ENCODE measurements around the gene EEF1B2. TPM values are rescaled to one million over a fixed set of nuclear protein-coding genes. Genes with fewer than 3 reads are reported as not detected.
A peak's percentile ranks its signal among the peaks of the same experiment; 100 is the strongest.
"Not testable (repeated sequence)": the region's sequence is repeated elsewhere in the genome, so short reads cannot be mapped to it uniquely, and the experiment has no call there.

Gene EEF1B2
- total and polyA plus RNA-seq, 2 experiments from 2014 or later: 305 to 673 TPM

DNA sequence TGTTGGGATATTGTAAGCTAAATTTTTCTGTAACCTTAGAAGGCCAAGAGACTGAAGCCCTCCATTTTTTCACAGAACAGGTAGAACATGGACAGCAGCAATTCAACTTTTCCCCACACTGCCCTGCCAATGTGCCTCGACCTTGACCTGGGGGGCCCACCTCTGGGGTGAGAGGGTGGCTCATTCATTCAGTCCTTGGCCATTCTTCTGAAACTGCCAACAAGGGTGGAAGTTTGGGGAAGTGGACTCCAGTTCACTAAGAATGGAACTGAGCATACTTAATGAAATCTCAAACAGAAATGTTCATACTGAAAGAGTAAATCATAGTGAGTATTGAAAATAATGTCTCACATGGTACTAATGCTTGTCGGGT is 1.1 kb downstream of the EEF1B2 start:
- Mint-ChIP-seq H3K27me3 (ENCODE audit: insufficient read depth, low read depth, poor library complexity) (peaks cover 17% of the 10 kb centered on the region), H3K9me3 (no peaks in the 10 kb centered on the region), H3K4me3 (peak overlapping the region; percentile 99), H3K36me3 (ENCODE audit: low read depth) (peaks cover 64% of the 10 kb centered on the region), H3K27ac (peak overlapping the region; percentile 99), H3K4me1 (peaks cover 23% of the 10 kb centered on the region)
- Histone ChIP-seq H3K27ac (ENCODE audit: low read depth) (peak overlapping the region; percentile 92), H3K4me2 (peak overlapping the region; percentile 96), H3F3A (replicated peaks; ENCODE audit: low read depth) (peaks cover 34% of the 10 kb centered on the region), H3K4me1 (ENCODE audit: insufficient read depth) (peaks cover 17% of the 10 kb centered on the region), H3K36me3 (ENCODE audit: insufficient read depth) (peaks cover 36% of the 10 kb centered on the region), H4K20me1 (replicated peaks; ENCODE audit: insufficient read depth) (peaks cover 12% of the 10 kb centered on the region; the same call in 1 of the 2 replicates), H3K79me2 (replicated peaks; ENCODE audit: insufficient read depth) (peaks cover 60% of the 10 kb centered on the region), H3K9me2 (ENCODE audit: insufficient read depth) (no peaks in the 10 kb centered on the region), H2AFZ (no peak overlapping the region), H3K4me3 (peak overlapping the region; percentile 93), H3K27me3 (ENCODE audit: insufficient read depth) (no peaks in the 10 kb centered on the region)
- ATAC-seq (no peak), DNase-seq (ENCODE audit: low spot score) (no peak)
- no peak for TF ChIP-seq ZNF114 (CRISPR knock-in tag; IDR thresholded peaks at IDR 0.05)
- TF ChIP-seq, protein P1, sequence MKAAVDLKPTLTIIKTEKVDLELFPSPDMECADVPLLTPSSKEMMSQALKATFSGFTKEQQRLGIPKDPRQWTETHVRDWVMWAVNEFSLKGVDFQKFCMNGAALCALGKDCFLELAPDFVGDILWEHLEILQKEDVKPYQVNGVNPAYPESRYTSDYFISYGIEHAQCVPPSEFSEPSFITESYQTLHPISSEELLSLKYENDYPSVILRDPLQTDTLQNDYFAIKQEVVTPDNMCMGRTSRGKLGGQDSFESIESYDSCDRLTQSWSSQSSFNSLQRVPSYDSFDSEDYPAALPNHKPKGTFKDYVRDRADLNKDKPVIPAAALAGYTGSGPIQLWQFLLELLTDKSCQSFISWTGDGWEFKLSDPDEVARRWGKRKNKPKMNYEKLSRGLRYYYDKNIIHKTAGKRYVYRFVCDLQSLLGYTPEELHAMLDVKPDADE (IDR thresholded peaks at IDR 0.05): no peak

DNA sequence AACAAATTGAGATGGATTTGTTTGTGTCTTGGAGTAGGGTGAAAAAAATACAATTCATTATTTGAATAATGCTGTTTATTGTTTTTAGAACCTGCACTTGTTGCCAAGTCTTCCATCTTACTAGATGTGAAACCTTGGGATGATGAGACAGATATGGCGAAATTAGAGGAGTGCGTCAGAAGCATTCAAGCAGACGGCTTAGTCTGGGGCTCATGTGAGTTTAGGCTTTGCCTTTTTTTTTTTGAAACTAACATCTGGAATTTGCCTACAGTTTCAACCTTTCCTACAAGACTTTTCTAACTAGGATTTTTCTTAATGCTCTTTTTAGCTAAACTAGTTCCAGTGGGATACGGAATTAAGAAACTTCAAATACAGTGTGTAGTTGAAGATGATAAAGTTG is 2.7 kb downstream of the EEF1B2 start:
- Histone ChIP-seq H3K4me1 (ENCODE audit: insufficient read depth) (peaks cover 17% of the 10 kb centered on the region), H3K27ac (ENCODE audit: low read depth) (peak overlapping the region; percentile 92), H3K36me3 (ENCODE audit: insufficient read depth) (peaks cover 32% of the 10 kb centered on the region), H3F3A (replicated peaks; ENCODE audit: low read depth) (peaks cover 34% of the 10 kb centered on the region), H3K79me2 (replicated peaks; ENCODE audit: insufficient read depth) (peaks cover 44% of the 10 kb centered on the region)
- ATAC-seq; H3K9me3 Mint-ChIP-seq; H4K20me1 ChIP-seq (replicated peaks; ENCODE audit: insufficient read depth); H2AFZ ChIP-seq; H3K4me3 ChIP-seq; H3K27ac Mint-ChIP-seq; DNase-seq (ENCODE audit: low spot score); H3K27me3 ChIP-seq (ENCODE audit: insufficient read depth); H3K4me2 ChIP-seq; H3K9me2 ChIP-seq (ENCODE audit: insufficient read depth): not testable (repeated sequence)
- Mint-ChIP-seq H3K4me3 (0 out of 3 replicates have a peak overlapping the region, but pooled peaks have one; percentile 10), H3K27me3 (ENCODE audit: insufficient read depth, low read depth, poor library complexity) (peaks cover 21% of the 10 kb centered on the region), H3K36me3 (ENCODE audit: low read depth) (peaks cover 71% of the 10 kb centered on the region), H3K4me1 (peaks cover 23% of the 10 kb centered on the region)

DNA sequence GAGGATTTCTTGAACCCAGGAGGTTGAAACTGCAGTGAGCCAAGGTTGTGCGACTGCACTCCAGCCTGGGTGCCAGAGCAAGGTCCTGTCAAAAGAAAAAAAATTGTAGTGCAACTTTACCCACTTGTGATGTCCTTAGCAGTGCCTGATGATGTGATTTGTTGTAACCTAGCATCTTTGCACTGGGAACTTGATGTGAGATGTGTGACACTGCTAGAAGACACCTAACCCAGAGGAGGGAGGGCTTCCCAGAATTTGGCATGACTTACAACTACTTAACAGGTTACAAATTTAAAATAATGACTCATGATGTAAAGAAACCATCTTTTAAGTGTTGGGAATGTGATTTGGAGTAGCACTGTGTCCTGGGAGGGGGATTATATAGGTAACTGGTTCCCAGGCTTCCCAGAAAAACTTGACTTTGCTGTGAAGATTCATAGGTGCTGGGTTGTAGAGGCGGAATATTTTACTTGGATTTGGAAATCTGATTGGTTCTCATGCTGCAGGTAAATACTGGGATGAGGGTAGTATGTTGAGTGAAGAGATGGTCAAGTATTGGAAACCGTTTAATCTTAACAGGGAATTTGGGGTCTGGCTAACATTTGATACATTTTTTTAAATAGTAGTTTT is 3.7 kb downstream of the EEF1B2 start:
- Histone ChIP-seq H3K27me3 (ENCODE audit: insufficient read depth) (no peaks in the 10 kb centered on the region), H3K4me2 (no peak overlapping the region), H3F3A (replicated peaks; ENCODE audit: low read depth) (peaks cover 34% of the 10 kb centered on the region), H4K20me1 (replicated peaks; ENCODE audit: insufficient read depth) (0 out of 2 replicates have a peak, but pooled peaks cover 4% of the 10 kb centered on the region), H3K9me2 (ENCODE audit: insufficient read depth) (no peaks in the 10 kb centered on the region), H3K4me3 (no peak overlapping the region), H2AFZ (no peak overlapping the region), H3K79me2 (replicated peaks; ENCODE audit: insufficient read depth) (peaks cover 35% of the 10 kb centered on the region), H3K4me1 (ENCODE audit: insufficient read depth) (peaks cover 17% of the 10 kb centered on the region), H3K27ac (ENCODE audit: low read depth) (peak overlapping the region; percentile 92), H3K36me3 (ENCODE audit: insufficient read depth) (peaks cover 32% of the 10 kb centered on the region)
- no peak for TF ChIP-seq EZH2phosphoT487 (IDR thresholded peaks at IDR 0.05; ENCODE audit: unreplicated experiment)
- TF ChIP-seq JUNB (IDR thresholded peaks at IDR 0.05; ENCODE audit: unreplicated experiment): no peak
- TF ChIP-seq STAT1 (IDR thresholded peaks at IDR 0.05; ENCODE audit: unreplicated experiment): no peak
- peak; percentile 24; the same call in 1 of the 2 replicates for TF ChIP-seq POLR2AphosphoS5 (IDR thresholded peaks at IDR 0.05; ENCODE audit: low read depth)
- TF ChIP-seq, protein P2, sequence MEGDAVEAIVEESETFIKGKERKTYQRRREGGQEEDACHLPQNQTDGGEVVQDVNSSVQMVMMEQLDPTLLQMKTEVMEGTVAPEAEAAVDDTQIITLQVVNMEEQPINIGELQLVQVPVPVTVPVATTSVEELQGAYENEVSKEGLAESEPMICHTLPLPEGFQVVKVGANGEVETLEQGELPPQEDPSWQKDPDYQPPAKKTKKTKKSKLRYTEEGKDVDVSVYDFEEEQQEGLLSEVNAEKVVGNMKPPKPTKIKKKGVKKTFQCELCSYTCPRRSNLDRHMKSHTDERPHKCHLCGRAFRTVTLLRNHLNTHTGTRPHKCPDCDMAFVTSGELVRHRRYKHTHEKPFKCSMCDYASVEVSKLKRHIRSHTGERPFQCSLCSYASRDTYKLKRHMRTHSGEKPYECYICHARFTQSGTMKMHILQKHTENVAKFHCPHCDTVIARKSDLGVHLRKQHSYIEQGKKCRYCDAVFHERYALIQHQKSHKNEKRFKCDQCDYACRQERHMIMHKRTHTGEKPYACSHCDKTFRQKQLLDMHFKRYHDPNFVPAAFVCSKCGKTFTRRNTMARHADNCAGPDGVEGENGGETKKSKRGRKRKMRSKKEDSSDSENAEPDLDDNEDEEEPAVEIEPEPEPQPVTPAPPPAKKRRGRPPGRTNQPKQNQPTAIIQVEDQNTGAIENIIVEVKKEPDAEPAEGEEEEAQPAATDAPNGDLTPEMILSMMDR (conservative IDR thresholded peaks at IDR 0.05; ENCODE audit: low read depth in 2 of 2): no peak
- no peak overlapping the region for H3K4me3 Mint-ChIP-seq
- H3K36me3 Mint-ChIP-seq (ENCODE audit: low read depth): peaks cover 79% of the 10 kb centered on the region
- no peak for ATAC-seq
- H3K27me3 Mint-ChIP-seq (ENCODE audit: insufficient read depth, low read depth, poor library complexity): peaks cover 21% of the 10 kb centered on the region
- peak; percentile 10 for DNase-seq (ENCODE audit: low spot score)
- peaks cover 19% of the 10 kb centered on the region for H3K4me1 Mint-ChIP-seq
- H3K9me3 Mint-ChIP-seq: peaks cover 7% of the 10 kb centered on the region; the same call in 2 of the 3 replicates
- H3K27ac Mint-ChIP-seq: no peak overlapping the region; the same call in 1 of the 2 replicates

Measured in GM23338 (cell line).